ENCODE results near the gene SEPTIN12. TPM values are rescaled to one million over a fixed set of nuclear protein-coding genes. Genes with fewer than 3 reads are reported as not detected.
"Not testable (repeated sequence)": the region's sequence is repeated elsewhere in the genome, so short reads cannot be mapped to it uniquely, and the experiment has no call there.

SEPTIN12 gene
- total RNA-seq, 2 donors from 2014 or later = 10.8 TPM; not detected in 1

DNA sequence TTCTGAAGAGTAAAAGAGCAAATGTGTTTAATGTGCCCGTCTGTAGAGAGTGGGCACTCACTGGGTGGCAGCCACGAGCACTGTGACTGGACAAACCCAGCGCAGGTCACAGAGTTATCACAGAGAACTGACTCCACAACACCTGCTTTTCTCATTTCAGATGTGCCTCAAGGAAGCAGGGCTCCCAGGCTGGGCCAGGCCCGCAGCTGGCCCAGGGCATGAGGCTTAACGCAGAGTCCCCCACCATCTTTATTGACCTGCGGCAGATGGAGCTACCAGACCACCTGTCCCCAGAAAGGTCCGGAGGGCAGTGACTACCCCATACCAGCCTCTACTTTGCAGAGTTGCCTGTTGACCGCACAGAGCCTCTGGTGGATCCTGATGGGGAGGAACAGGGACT lies 41.9 kb downstream of the SEPTIN12 start:
- TF ChIP-seq POLR2A (IDR thresholded peaks at IDR 0.05) (no peak), POLR2AphosphoS5 (IDR thresholded peaks at IDR 0.05) (no peak)
- TF ChIP-seq, protein P1, sequence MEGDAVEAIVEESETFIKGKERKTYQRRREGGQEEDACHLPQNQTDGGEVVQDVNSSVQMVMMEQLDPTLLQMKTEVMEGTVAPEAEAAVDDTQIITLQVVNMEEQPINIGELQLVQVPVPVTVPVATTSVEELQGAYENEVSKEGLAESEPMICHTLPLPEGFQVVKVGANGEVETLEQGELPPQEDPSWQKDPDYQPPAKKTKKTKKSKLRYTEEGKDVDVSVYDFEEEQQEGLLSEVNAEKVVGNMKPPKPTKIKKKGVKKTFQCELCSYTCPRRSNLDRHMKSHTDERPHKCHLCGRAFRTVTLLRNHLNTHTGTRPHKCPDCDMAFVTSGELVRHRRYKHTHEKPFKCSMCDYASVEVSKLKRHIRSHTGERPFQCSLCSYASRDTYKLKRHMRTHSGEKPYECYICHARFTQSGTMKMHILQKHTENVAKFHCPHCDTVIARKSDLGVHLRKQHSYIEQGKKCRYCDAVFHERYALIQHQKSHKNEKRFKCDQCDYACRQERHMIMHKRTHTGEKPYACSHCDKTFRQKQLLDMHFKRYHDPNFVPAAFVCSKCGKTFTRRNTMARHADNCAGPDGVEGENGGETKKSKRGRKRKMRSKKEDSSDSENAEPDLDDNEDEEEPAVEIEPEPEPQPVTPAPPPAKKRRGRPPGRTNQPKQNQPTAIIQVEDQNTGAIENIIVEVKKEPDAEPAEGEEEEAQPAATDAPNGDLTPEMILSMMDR (IDR thresholded peaks at IDR 0.05) = no peak
- Histone ChIP-seq H3K9me3 (no peaks in the 10 kb centered on the region), H3K27ac (no peak overlapping the region), H3K27me3 (replicated peaks; ENCODE audit: insufficient read depth) (no peaks in the 10 kb centered on the region), H3K4me1 (replicated peaks) (no peaks in the 10 kb centered on the region), H3K36me3 (peaks cover 0 to 6% of the 10 kb centered on the region in 2 donors), H3K4me3 (no peak overlapping the region)
- 87% methylated on average over 8 of the region's 8 CpGs for whole genome bisulfite sequencing
- DNase-seq (ENCODE audit: low spot score) = no peak
- intact Hi-C loops (cut with DNase I) = no loop called here

DNA sequence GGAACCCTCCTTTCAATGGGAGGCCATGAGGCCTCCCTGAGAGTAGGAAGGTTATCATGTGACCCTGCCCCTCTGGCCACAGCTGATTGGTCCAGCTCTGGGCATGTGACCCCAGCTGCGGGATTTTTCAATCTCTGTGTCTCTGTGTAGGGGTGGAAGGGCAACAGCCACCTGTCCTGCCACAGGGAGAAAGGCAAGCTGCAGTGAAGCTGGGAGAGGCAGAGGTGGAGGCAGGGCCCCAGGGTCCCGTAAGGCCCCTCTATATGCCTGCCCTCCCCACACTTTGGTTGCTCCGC lies 42.9 kb downstream of the SEPTIN12 start:
- Histone ChIP-seq H3K27ac (no peak overlapping the region), H3K9me3 (no peaks in the 10 kb centered on the region), H3K36me3 (no peaks in the 10 kb centered on the region), H3K4me3 (no peak overlapping the region), H3K27me3 (replicated peaks; ENCODE audit: insufficient read depth) (no peaks in the 10 kb centered on the region), H3K4me1 (replicated peaks) (no peaks in the 10 kb centered on the region)
- DNase-seq (ENCODE audit: low spot score) = no peak
- intact Hi-C loops (cut with DNase I) = no loop called here
- TF ChIP-seq POLR2A (IDR thresholded peaks at IDR 0.05) = no peak
- TF ChIP-seq POLR2AphosphoS5 (IDR thresholded peaks at IDR 0.05) = no peak
- TF ChIP-seq, protein P1 (IDR thresholded peaks at IDR 0.05) = no peak
- 87% methylated on average over 3 of the region's 3 CpGs for WGBS

DNA sequence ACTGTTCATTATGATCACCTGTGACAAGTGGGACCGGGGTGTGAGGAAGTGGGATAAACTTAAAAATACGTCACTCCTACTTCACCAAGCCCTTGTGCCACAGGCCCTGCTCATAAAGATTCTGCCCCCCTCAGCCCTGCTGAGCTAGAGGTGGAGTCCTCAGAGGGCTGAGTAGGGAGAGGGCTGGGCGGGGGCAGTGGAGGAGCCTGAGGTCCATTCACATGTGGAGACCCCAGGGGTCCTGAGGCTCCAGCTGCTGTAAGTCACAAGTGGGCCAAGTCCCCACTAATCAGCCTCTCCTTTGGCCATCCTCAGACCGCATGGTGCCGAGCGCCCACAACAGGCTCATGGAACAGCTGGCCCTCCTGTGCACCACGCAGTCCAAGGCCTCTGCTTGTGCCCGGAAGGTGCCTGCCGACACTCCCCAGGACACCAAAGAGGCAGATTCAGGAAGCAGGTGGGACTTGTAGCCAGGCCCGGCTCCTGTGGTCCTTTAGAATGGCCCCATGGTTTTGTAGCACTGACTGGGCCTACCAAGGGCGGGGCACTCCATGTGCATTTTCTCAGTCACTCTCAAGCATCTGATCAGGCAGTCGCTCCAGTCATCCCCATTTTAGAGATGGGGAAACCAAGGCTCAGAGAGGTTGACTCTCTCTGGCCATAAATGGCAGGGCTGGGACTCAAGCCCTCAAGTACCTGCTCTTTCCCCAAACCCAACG lies 43.4 kb downstream of the SEPTIN12 start:
- Histone ChIP-seq H3K27me3 (replicated peaks; ENCODE audit: insufficient read depth) (no peaks in the 10 kb centered on the region), H3K4me1 (replicated peaks) (no peaks in the 10 kb centered on the region), H3K4me3 (no peak overlapping the region), H3K9me3 (no peaks in the 10 kb centered on the region), H3K36me3 (no peaks in the 10 kb centered on the region), H3K27ac (no peak overlapping the region)
- intact Hi-C loops (cut with DNase I) = no loop called here
- no peak for DNase-seq (ENCODE audit: low spot score)
- TF ChIP-seq POLR2AphosphoS5 (IDR thresholded peaks at IDR 0.05) = no peak
- no peak for TF ChIP-seq POLR2A (IDR thresholded peaks at IDR 0.05)
- TF ChIP-seq, protein P1 (IDR thresholded peaks at IDR 0.05) = no peak
- 66% methylated on average over 13 of the region's 13 CpGs for WGBS

DNA sequence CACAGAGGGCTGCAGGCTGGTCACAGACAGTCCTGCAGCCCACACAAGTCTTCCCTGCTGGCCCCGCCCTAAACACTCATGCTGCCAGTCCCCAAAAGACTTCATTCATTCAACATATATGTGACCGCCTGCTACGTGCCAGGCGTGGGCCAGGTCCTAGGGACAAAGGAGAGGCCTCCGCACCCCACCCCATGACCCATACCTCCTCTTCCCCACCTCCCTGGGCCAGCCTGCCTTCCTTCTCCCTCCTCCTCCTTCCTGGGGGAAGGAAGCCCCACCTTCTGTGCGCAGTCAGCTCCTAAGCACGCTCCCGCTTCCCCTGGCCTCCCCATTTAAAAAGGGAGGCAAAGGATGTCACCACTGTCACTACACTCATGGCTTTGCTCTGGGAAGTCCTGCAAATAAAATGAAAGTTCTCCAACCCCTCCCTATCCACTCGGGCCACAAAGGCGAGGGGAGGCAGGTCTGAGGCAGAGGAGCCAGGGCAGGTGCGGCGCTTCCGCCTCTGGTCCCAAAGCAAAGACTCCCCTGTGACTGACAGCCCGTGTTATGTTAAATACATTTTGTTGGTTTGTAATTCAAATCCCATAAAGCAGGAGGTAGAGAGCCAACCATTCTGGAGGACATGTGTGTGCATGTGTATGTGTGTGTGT lies 44.8 kb downstream of the SEPTIN12 start:
- DNase-seq (ENCODE audit: low spot score) = no peak
- no peaks in the 10 kb centered on the region for H3K36me3 ChIP-seq
- peak overlapping the region; percentile 9 to 16 for H3K4me3 ChIP-seq
- WGBS = 22% methylated on average over 14 of the region's 14 CpGs
- no peaks in the 10 kb centered on the region for H3K4me1 ChIP-seq (replicated peaks)
- TF ChIP-seq POLR2AphosphoS5 (IDR thresholded peaks at IDR 0.05) = no peak
- peak; percentile 13 for TF ChIP-seq POLR2A (IDR thresholded peaks at IDR 0.05)
- H3K27ac ChIP-seq = peak overlapping the region in 1 of 2 donors; percentile 19
- H3K27me3 ChIP-seq (replicated peaks; ENCODE audit: insufficient read depth) = no peaks in the 10 kb centered on the region
- no peaks in the 10 kb centered on the region for H3K9me3 ChIP-seq
- intact Hi-C loops (cut with DNase I) = no loop called here

DNA sequence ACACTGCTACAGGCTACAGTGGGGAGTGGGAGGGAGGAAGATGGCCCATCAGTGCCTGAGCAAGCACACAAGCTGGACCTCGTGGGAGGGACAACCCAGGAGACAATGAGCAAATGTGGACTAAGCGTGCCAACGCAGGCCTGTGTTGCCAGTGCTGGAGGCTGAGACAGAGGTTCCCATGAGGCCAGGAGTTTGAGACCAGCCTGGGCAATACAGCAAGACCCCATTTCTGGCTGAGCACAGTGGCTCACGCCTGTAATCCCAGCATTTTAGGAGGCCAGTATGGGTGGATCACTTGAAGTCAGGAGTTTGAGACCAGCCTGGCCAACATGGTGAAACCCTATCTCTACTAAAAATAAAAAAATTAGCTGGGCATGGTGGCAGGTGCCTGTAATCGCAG lies 49.8 kb downstream of the SEPTIN12 start:
- not testable (repeated sequence) for DNase-seq (ENCODE audit: low spot score); H3K4me3 ChIP-seq; H3K27me3 ChIP-seq (replicated peaks; ENCODE audit: insufficient read depth); H3K4me1 ChIP-seq (replicated peaks); H3K36me3 ChIP-seq; H3K27ac ChIP-seq; H3K9me3 ChIP-seq
- 78% methylated on average over 5 of the region's 5 CpGs for WGBS
- intact Hi-C loops (cut with DNase I) = loop anchor here (10.0 kb wide), 3 partner anchors 66 to 124 kb away; partner anchors contain the start of genes GLYR1, ROGDI, UBALD1 and UBN1

DNA sequence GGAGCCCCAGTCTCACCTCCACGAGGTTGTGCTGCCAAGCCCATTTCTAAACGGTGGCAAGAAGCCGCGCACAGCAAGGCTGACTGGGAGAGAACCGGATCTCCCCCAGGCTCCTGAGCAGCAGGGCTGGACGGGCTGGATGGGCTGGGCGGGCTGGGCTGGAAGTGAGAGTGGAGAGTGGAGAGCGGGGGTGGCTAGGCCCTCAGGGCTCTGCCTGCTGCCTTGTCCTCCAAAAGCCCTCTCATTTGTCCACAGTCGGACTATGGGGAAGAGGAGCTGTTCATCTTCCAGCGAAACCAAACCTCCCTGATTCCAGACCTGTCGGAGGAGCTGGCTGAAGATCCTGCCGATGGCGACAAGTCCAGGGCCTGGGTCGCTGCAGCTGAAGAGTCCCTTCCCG lies 50.6 kb downstream of the SEPTIN12 start:
- Histone ChIP-seq H3K9me3 (no peaks in the 10 kb centered on the region), H3K4me3 (no peak overlapping the region), H3K27me3 (replicated peaks; ENCODE audit: insufficient read depth) (no peaks in the 10 kb centered on the region), H3K27ac (no peak overlapping the region), H3K36me3 (no peaks in the 10 kb centered on the region), H3K4me1 (replicated peaks) (no peaks in the 10 kb centered on the region)
- TF ChIP-seq POLR2AphosphoS5 (IDR thresholded peaks at IDR 0.05) (no peak), POLR2A (IDR thresholded peaks at IDR 0.05) (no peak)
- TF ChIP-seq, protein P1 (IDR thresholded peaks at IDR 0.05) = no peak
- DNase-seq (ENCODE audit: low spot score) = no peak
- intact Hi-C loops (cut with DNase I) = loop anchor here (10.0 kb wide), 3 partner anchors 67 to 123 kb away; partner anchors contain the start of genes GLYR1, ROGDI, UBALD1 and UBN1
- 64% methylated on average over 15 of the region's 15 CpGs for WGBS

Measured in prostate gland (tissue), 2 donors.